ENCODE results near the gene UCN3.
"Not testable (repeated sequence)": the region's sequence is repeated elsewhere in the genome, so short reads cannot be mapped to it uniquely, and the experiment has no call there.

UCN3 gene

DNA sequence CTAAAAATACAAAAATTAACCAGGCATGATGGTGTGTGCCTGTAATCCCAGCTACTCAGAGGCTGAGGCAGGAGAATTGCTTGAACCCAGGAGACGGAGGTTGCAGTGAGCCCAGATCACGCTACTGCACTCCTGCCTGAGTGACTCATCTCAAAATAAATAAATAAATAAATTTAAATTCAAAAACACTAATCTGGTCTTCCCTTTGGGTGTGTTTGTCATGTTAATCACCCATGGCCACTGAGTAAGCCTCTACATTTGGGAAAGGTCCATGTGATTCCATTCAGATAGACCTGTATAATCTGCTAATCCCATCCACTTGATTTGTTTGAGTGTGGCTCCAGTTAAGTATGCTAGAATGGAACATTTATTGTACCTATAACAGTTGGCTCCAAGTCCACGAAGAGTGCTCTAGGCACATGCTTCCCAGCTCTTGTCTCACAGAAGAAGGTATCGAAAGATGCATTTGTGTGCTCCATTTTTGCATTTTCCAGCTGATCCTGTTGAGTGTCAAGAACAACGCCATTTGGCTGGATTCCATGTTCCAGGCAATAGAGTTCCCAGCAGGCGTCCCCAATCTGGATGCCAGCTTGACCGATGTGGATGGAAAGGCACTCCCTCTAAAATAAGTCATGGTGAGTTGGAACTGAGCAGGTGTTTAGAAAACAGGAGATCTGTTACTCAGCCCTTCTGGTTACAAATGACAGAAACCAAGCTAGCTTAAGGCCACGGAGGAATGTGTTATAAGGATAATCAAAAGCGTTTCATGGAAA, 35.9 kb downstream of the UCN3 start:
- DNase-seq (ENCODE audit: low read depth in 2 of 2) = no peak
- no peak overlapping the region for H3K4me3 ChIP-seq (replicated peaks in 1 of 2; ENCODE audit: low read depth in 2 of 2, low read length in 2 of 2)
- no peak for TF ChIP-seq CTCF (IDR thresholded peaks at IDR 0.05; ENCODE audit: low read depth, low read length)

- H3K4me3 ChIP-seq (replicated peaks in 1 of 2; ENCODE audit: low read depth in 2 of 2, low read length in 2 of 2) = no peak overlapping the region
- TF ChIP-seq CTCF (IDR thresholded peaks at IDR 0.05; ENCODE audit: low read depth, low read length) = no peak
- DNase-seq (ENCODE audit: low read depth in 2 of 2) = no peak
Observed at GRCh38 chr10:5402798-5403197, 38.0 kb downstream of the UCN3 start.

- DNase-seq (ENCODE audit: low read depth in 2 of 2) = peak in 1 of 2 donors; percentile 49
- H3K4me3 ChIP-seq (replicated peaks in 1 of 2; ENCODE audit: low read depth in 2 of 2, low read length in 2 of 2) = no peak within 1 kb of the TSS
- no peak for TF ChIP-seq CTCF (IDR thresholded peaks at IDR 0.05; ENCODE audit: low read depth, low read length)
Observed at GRCh38 chr10:5404208-5405041, 39.7 kb downstream of the UCN3 start, which contains the start of gene TUBAL3. TUBAL3 (minus strand) TSS chr10:5404828; CDS start chr10:5404792, 36 bp downstream.

DNA sequence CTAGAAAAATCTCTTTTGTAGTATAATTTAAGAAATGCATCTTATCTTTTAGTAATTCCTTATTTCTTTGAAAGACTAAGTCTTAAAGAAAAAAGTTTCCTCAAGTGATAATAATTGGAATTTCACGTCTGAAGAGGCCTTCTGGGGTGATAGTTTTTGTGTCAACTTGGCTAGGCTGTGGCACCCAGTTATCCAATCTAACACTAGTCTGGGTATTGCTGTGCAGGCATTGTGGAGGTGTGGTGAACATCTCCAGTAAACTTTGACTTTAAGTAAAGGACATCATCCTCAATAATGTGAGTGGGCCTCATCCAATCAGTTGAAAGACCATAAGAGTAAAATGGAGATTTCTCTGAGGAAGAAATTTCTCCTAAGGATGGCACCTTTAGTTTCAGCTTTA, 42.2 kb downstream of the UCN3 start:
- no peak for DNase-seq (ENCODE audit: low read depth in 2 of 2)
- no peak overlapping the region for H3K4me3 ChIP-seq (replicated peaks in 1 of 2; ENCODE audit: low read depth in 2 of 2, low read length in 2 of 2)
- no peak for TF ChIP-seq CTCF (IDR thresholded peaks at IDR 0.05; ENCODE audit: low read depth, low read length)

- not testable (repeated sequence) for H3K4me3 ChIP-seq (replicated peaks in 1 of 2; ENCODE audit: low read depth in 2 of 2, low read length in 2 of 2); DNase-seq (ENCODE audit: low read depth in 2 of 2)
Observed at GRCh38 chr10:5410787-5411186, 46.0 kb downstream of the UCN3 start.

DNA sequence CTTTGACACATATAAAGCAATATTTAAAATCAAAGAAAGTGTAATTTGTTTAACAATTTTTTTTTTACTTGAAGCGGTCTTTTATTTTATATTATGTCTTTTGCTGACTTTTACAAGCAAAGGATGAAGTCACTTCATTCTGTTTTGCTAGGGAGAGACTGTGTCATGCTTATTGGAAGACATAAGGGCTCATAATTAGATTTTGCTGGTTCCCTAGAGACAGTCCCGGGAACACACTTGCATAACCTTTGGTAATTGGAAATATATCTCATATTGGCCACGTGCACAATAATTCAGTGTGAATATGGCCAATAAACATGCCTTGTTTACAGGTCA, 47.1 kb downstream of the UCN3 start:
- no peak for DNase-seq (ENCODE audit: low read depth in 2 of 2)
- no peak for TF ChIP-seq CTCF (IDR thresholded peaks at IDR 0.05; ENCODE audit: low read depth, low read length)
- peak overlapping the region in 1 of 2 donors; percentile 82 for H3K4me3 ChIP-seq (replicated peaks in 1 of 2; ENCODE audit: low read depth in 2 of 2, low read length in 2 of 2)

- H3K4me3 ChIP-seq (replicated peaks in 1 of 2; ENCODE audit: low read depth in 2 of 2, low read length in 2 of 2) = peak within 1 kb of the TSS; percentile 76 to 82
- TF ChIP-seq CTCF (IDR thresholded peaks at IDR 0.05; ENCODE audit: low read depth, low read length) = no peak
- peak; percentile 91 for DNase-seq (ENCODE audit: low read depth in 2 of 2)
Observed at GRCh38 chr10:5412277-5412941, 47.6 kb downstream of the UCN3 start, which contains the start of gene NET1. NET1 (plus strand) TSS chr10:5412557; CDS start chr10:5412693, 136 bp downstream.

Measured in cardiac fibroblast (primary cell).